ENCODE measurements around the gene EXOC7.
A peak's percentile ranks its signal among the peaks of the same experiment; 100 is the strongest.

Gene EXOC7

DNA sequence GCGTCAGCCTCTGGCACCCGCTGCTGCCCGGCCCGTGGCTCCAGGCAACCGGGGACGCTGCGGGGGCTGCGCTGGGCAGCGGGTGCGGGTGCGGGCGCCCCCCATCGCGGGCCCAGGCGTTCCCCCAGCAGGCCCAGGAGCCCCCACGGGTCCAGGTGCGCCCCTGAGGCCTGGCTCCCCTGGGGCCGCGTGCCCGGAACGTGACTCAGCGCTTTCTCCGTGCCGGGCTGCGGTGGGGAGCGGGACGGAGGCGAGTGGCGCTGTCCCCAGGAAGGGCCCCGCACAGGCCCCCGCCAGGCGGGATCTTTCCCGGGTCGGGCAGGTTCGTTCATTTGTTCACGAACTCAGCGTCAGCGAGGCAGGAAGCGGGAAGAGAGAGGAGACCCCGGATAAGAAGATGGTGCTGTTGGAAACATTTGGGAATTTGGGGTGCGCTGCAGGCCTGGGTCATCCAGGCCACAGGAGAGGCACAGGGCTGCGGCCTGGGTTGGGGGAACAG lies 18.4 kb upstream of the EXOC7 start:
- no peak for DNase-seq (ENCODE audit: low spot score)

DNA sequence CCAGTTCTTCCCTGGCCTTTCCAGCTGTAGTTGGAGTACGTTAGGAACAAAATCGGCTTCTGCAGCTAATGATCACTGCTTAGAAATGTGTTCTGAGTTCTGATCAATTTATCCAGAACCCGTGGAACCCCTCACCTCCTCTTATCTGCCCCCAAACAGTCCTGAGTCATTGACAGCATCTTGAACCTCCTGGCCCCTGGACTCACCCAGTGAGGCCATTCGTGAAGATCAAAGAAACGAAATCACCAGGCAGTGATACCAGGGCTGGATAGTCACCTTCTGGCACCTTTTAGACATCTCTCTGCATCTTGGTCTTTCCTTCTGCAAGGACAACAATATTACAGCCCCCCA lies 17.0 kb upstream of the EXOC7 start:
- DNase-seq (ENCODE audit: low spot score), result no peak

DNA sequence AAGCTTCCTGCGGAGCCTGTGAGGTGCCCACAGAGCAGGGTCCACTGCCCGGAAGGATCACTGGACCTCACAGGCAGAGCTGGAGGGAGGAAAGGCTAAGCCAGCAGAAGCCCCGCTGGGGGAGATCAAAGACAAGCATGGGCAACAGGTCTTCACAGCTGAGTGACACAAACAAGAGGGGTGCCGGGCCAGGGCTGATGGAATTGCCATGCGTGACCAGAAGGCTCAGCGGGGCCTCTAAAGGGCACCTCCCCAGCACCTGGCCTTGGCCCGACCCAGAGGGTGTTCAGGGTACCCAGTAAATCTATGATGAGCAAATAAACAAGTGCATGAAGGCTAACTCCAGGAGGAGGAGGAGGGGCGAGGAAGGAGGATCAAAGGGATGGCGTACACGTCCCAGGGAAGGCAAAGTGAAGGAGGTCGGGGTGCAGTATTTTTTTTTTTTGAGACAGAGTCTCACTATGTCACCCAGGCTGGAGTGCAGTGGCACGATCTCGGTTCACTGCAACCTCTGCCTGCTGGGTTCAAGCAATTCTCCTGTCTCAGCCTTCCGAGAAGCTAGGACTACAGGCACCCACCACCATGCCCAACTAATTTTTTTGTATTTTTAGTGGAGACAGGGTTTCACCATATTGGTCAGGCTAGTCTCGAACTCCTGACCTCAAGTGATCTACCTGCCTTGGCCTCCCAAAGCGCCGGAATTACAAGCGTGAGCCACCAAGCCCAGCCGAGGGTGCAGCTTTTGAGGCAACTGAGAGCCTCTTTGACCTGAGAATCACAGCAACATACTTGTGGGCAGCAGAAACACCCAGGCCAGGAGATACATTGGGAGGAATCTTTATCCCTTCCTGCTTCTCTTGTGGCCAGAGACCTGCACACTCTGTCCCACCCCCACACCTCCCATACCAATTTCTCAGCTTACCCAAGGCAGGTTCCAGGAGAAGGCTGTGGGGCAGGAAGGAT lies 16.1 kb upstream of the EXOC7 start:
- DNase-seq (ENCODE audit: low spot score), result no peak

DNA sequence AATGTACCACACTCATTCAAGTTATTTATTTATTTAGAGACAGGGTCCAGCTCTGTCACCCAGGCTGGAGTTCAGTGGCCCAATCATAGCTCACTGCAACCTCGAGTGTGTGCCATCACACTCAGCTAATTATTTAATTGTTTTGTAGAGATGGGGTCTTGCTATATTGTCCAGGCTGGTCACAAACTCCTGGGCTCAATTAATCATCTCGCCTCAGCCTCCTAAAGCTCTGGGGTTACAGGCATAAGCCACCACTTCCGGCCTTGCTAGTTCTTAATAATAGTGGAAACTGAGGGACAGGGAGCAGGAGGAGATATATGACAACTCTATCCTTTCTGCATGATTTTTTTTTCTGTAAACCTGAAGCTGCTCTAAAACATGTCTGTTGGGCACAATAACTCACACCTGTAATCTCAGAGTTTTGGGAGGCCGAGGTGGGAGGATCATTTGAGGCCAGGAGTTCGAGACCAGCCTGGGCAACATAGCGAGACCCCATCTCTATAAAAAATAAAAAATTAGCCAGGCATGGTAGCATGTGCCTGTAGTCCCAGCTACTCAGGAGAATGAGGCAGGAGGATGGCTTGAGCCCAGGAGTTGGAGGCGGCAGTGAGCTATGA lies 11.7 kb upstream of the EXOC7 start:
- DNase-seq (ENCODE audit: low spot score), result no peak

DNA sequence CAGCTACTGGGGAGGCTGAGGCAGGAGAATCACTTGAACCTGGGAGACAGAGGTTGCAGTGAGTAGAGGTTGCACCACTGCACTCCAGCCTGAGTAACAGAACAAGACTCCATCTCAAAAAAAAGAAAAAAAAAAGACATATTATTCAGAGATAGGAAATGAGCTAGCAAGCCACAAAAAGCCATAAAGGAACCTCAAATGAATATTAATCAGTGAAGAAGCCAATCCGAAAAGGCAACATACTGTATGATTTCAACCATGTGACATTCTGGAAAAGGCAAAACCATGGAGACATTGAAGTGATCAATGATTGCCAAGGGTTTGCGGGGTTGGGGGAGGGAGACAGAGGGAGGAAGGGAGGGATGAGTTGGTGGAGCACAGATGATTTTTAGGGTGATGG lies 8.4 kb upstream of the EXOC7 start:
- DNase-seq (ENCODE audit: low spot score), result no peak

DNA sequence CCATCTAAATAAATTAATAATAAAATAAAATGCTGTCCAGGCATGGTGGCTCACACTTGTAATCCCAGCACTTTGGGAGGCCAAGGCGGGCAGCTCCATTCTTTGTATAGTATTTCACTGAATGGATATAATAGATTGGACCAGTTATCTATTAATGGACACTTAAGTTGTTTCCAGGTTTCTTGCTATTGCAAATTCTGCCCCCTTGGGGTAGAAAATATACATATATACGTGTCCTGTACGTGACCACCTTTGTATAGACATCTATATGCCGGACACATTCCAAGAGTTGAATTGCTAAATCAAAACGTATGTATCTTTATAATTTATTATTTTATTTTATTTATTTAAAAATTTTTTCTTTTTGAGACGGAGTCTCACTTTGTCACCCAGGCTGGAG lies 3.9 kb upstream of the EXOC7 start:
- peak; percentile 30 for DNase-seq (ENCODE audit: low spot score)

DNA sequence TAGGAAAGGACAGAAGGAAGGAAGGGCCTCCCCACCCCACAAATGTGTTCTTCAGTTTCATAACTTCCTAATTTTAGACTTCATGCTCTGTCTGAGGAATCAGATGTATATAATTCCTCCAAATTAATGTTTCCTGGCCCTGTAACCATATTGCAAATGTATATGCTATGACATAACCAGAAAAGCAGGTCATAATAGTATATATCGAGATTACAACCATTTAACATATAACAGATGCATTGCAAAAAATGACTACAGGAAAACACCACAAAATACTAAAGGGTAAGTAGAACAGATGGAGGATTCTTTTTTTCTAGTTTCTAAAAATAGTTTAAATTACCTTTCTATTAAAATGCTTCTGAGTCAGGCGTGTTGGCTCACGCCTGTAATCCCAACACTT lies 3.1 kb upstream of the EXOC7 start:
- no peak for DNase-seq (ENCODE audit: low spot score)

DNA sequence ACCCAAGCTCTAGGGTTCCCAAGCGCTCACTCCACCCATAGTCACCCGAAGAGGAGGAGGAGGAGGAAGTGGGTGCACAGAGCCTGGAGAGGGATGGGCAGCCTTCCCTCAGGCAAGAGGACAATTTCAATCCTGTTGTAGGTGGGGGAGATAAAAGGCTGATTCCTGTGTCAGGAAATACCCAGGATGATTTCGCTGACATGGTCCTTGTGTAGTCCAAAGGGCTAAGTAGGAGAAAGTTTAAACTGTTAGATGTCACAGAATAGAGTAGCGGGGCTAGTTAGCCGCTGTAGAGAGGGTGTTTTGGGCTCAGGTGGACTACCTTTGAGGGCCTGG lies 1.3 kb upstream of the EXOC7 start:
- DNase-seq (ENCODE audit: low spot score), result no peak

DNA sequence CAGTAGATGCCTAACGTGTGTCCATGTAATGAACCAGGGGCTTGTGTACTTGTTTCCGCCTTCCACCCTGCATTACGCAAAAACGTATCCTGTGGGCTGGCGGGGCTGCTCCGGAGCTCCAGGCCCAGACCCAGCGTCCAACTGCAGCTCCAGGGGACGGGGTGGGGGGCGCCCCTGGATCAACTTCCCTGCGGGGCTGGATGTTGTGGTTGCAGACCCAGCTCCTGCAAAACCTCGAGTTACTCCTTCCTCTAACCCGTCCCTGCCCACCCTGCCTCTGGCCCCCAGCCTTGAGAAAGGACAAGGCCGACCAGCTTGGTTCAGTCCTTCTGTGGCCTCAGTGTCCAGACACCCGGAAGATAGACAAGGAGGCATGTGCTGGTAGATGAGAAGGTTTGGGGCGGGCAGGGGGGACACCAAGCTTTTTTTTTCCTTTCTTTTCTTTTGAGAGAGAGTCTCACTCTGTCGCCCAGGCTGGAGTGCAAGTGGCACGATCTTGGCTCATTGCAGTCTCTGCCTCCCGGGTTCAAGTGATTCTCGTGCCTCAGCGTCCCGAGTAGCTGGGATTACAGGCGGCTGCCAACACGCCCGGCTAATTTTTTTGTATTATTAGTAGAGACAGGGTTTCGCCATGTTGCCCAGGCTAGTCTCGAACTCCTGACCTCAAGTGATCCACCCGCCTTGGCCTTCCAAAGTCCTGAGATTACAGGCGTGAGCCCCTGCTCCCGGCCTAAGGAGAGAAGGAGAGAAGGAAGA lies 731 bp upstream of the EXOC7 start:
- DNase-seq (ENCODE audit: low spot score), result no peak

DNA sequence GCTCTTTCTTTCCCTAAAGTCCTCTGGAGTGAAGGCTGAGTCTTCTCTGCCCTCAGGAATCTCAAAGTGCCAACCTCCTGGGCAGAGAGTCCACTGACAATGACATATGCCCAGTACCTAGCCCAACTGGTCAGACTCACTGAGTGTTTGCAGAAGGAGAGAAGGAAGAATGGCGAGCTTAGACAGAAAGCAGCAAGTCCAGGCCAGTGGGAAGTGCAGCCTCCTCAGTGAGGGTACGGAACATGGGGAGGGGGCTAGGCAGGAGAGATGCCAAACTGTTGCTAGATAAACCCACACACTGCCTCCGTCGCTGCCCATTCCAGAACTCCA lies 678 bp downstream of the EXOC7 start:
- DNase-seq (ENCODE audit: low spot score), result no peak

DNA sequence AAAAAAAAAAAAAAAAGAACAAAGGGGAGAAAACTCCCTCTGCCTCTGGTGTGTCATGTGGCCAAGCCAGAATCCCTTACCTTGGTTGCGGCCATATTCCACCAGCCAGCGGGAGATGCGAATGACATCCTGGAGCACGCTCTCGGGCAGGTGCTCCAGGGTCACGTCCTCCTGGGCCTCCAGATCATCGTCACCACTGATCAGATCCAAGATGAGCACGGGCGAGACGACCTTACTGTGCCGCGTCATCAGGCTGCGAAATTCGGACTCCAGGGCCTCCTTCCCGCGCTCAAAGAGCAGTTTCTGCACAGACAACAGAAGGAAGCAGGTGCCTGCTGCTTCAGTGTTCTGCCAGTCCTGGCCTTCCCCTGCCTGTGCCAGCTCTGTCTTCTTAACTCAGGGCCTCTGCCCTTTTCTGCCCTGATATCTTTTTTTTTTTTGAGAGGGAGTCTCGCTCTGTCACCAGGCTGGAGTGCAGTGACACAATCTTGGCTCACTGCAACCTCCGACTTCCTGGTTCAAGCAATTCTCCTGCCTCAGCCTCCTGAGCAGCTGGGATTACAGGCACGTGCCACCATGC lies 5.8 kb downstream of the EXOC7 start:
- no peak for DNase-seq (ENCODE audit: low spot score)

DNA sequence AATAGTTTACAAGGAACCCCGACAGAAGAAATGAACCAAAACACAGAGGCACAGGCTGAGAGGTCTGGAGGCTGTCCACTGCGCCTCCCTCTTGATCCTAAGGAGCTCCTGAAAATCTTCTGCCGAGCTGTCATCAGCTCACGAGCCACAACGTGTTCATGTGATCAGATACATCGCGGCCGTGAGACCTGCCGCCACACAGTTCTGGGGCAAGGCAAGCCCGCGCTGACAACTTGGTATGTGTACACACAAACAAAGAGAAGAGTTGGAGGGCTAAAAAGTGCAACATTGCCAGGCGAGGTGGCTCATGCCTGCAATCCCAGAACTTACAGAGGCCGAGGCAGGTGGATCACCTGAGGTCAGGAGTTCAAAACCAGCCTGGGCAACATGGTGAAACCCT lies 7.6 kb downstream of the EXOC7 start:
- DNase-seq (ENCODE audit: low spot score), result no peak

DNA sequence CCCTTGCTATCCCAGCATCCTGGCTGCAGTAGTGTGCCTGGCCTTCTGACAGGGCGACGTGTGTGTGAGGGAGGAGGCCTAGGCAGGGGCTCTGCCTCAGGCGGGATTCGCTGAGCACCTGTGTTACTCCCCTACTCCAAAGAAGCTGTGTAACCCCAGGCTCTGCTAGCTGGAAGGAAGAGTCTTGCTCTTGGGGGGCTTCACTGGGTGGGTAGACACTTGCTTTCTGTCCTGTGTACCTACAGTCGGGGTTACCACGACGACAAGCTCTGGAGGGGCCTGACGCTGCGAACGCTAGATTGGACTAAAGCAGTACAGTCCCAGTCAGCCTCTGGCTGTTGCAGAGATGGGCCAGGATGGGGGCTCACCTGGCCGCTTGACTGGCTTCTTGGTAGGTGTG lies 9.5 kb downstream of the EXOC7 start:
- no peak for DNase-seq (ENCODE audit: low spot score)

DNA sequence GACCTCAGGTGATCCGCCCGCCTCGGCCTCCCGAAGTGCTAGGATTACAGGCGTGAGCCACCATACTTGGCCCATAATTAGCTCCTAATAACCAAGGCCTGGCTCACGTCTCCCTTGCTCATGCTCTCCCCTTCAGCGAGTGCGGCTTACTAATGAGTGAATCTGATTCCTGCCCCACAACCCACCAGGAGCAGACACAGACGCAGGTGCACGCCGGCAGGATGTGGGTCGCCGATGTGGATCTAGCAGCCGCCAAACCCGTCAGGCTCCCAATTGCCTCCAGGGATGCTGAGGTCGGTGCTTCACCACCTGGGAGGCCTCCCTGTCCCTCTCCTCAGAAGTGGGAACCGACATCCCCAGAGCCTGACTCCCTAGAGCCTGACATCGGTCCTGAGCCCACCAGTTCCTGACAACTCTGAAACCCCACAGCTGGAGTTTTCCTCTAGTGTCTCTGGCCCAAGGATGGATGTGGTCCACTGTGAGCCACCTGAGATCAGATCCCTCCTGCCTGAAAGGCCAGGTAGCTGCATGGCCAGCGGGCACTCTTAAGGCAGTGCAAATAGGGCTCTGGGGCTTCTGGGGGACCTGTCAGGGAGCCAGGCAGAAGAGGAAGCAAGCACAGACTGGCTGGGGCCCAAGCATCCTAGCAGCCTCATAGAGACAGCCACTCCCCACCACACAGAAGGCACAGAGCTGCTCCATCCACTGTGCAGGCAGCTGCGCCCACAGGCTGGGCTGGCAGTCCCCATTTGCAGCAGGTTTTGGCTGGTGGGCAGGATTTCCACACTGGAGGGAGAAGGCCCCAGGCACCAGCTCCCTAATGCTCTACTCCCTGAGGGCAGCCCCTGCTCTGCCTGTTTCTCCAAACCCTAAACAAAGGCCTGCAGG lies 10.8 kb downstream of the EXOC7 start:
- DNase-seq (ENCODE audit: low spot score), result no peak

DNA sequence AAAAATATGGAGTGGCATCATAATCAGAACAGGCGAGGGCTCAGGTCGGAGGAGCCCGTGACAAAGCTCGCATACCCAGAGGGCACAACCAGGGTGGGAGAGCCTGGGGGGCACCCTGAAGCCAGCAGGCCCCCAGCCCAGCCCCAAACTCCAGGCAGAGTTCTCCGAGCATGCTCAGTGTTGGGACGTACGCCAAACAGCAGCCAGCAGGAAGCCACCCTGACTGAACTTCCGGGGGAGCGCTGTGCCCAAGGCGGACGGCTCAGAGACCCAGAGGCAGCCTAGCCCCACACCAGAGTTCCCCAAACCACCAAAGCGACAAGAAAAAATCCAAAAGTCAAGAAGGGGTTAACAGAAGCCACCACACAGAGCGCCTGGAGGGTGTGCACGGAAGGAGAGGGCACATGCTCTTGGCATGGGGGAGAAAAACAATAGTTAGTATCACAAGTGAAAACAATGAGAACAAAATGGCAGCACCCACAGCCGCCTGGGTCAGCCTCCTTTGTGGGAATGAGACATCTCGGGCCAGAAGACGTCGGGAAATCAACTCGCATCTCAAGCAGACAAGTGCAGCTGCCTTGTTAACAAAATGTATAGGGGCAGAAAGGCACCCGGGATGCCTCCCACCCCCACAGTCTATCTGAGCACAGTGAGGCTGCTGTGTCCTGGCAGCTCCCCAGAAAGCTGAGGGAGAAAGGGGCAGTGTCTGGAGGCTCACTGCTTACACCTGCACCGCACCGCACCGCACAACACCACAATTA lies 11.9 kb downstream of the EXOC7 start:
- DNase-seq (ENCODE audit: low spot score), result no peak

DNA sequence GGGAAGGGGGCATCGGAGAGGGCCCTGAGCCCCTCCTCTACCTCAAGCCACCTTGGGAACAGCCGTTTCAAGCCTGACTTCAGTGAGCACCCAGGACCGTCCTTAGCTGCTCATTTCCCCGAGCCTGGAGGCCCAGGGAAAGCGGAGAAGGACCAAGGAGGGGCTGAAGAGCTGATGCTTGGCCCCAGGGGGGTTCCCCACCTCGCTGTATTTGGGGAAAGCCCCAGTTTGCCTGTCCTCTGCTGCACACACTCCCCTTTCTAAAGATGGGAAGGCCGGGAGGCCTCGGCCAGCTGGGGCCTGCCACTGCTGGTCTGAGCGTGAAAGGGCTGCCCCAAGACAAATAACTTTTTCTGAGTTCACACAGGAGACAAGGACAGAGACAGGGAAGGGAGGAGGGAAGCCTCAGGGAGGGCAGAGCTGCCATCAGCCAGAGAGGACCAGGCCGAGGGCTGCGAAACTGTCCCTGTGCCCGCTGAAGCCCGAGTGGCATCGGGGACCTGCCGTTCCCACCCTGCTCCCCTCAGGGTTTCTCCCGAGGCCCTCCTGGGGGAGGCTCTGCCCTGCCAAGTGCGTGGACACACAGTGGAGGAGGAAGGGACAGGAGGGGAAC lies 13.0 kb downstream of the EXOC7 start:
- no peak for DNase-seq (ENCODE audit: low spot score)

DNA sequence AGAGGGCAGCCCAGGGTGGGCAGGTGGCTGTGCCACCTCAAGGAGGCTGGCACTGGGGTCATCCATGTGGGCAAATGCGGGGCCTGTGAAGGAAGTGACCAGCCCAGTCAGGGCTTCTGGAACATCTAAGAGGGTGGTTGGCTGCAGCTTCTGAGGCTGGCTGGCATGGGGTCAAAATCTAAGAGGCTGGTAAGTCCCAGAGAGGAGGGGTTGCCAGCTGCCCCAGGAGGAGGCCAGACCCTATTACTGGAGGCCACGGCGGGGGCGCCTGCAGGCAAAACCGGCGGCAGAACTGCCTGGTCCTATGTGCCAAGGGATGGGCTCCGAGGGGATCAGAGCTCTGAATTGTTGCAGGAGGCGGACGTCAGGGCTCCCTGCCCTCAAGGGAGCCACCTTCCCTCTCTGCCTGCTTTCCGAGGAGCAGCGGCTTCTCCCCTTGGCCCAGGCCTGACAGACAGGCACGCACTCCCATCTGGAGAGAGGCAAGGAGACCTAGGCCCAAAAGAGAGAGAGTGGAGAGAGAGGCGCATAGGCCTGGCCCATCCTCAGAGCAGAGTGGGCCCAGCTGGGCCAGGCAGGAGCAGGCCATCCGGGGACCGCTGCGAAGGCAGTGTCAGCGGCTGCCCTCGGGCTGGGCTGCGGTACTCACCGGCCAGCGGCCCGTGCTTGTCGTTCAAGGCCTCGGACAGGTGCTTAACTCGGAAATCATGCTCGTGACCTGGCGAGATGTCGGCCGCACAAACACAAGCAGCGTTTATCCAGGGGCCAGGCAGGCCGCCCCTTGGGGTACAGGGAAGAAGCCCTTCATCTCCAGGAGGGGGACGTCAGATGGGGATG lies 13.7 kb downstream of the EXOC7 start:
- DNase-seq (ENCODE audit: low spot score), result no peak

DNA sequence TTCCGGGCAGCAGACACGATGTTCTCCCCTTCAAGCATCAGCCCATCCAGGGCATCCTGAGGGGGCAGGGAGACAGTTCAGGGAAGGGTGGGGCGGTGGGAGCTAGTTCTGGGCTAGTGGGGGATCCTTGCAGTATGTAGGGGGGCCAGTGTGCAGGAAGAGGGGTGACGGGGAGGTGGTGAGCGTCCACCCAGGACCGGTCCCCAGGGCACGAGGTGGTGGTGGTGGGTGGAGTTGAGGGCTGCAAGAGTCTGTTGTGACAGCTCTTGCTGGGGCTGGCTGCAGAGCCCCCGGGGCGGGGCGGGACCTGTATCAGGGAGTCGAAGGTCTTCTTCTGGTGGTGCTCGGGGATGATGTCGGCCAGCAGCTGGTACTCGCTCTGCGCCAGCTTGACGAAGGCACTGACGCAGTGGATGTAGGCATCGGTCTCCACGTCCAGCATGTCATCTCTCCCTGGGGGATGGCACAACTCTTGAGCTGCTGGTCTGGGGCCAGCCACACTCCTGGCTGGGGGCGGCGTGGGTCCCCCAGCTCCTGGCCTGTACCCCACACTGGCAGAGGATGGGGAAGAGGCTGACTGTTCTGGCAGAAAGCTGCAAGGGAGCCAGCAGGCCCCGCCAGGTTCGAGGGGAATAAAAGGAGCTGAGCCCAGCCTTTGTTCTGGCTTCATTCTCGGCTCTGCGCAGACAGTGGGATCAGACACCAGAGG lies 14.6 kb downstream of the EXOC7 start:
- DNase-seq (ENCODE audit: low spot score), result no peak
